Mammary epithelial cell (primary cell): ENCODE data around the gene CASK.

Experiments used
- EZH2 ChIP-seq: IDR thresholded peaks from 2 replicates; pipeline ENCODE4 v1.6.1; 2012; ENCODE audit warnings: low read length, inconsistent platforms, borderline replicate concordance
- TF ChIP-seq, protein P1 (sequence below), 2 donors: IDR thresholded peaks in 1 of 2; conservative IDR thresholded peaks in 1 of 2; 2 replicates each; pipeline ENCODE4 v1.5.1; 2011 to 2012; ENCODE audit warnings: inconsistent platforms in 2 of 2, low read length in 2 of 2, mild to moderate bottlenecking in 2 of 2, control low read depth in 1 of 2, low read depth in 1 of 2; ENCODE audit not compliant: insufficient read depth in 1 of 2; ENCODE audit errors: extremely low read depth in 1 of 2

DNA sequence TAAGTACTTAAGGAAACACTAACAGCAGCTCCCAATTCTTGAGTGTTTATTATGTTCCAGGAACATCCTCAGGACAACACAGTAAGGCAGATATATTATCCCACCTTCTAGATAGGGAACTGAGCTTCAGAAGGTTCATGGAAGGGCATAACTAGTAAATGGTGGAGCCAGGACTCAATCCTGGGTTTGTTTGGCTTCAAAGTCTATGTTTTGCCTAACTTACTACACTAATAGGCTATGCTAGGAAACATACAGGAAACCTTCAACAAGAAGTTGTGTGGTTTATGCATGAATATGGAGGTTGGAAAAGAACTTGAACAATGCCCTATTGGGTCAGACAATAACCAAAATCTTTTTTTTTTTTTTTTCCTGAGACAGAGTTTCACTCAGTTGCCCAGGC, 307.1 kb downstream of the CASK start:
- TF ChIP-seq EZH2: no peak
- TF ChIP-seq, protein P1, sequence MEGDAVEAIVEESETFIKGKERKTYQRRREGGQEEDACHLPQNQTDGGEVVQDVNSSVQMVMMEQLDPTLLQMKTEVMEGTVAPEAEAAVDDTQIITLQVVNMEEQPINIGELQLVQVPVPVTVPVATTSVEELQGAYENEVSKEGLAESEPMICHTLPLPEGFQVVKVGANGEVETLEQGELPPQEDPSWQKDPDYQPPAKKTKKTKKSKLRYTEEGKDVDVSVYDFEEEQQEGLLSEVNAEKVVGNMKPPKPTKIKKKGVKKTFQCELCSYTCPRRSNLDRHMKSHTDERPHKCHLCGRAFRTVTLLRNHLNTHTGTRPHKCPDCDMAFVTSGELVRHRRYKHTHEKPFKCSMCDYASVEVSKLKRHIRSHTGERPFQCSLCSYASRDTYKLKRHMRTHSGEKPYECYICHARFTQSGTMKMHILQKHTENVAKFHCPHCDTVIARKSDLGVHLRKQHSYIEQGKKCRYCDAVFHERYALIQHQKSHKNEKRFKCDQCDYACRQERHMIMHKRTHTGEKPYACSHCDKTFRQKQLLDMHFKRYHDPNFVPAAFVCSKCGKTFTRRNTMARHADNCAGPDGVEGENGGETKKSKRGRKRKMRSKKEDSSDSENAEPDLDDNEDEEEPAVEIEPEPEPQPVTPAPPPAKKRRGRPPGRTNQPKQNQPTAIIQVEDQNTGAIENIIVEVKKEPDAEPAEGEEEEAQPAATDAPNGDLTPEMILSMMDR (conservative IDR thresholded peaks at IDR 0.05 in 1 of 2, IDR thresholded peaks at IDR 0.05 in 1 of 2; ENCODE audit: extremely low read depth in 1 of 2, insufficient read depth in 1 of 2, low read depth in 1 of 2, low read length in 2 of 2): no peak
